HepG2 (cell line): ENCODE measurements around the gene MRPS5. TPM values are rescaled to one million over a fixed set of nuclear protein-coding genes. Genes with fewer than 3 reads are reported as not detected.

Experiments
- ATAC-seq: fragments of 200-7000 bp; cut with Tn5 transposase; 3 replicates; pipeline ENCODE4 v1.9.1; 2020; ENCODE audit warnings: mild to moderate bottlenecking, moderate library complexity
- BruUV-seq: library from RNA; stranded (reverse); fragments of 400-500 nt; replicated peaks from 2 replicates; lab custom pipeline; 2021; lab: Mats Ljungman, UMichigan
- CTCF ChIA-PET: fragments of 300-600 bp; formaldehyde crosslinking; extraction: SDS; loops from one replicate; lab custom pipeline; 2021; ENCODE audit warnings: low total read pairs, inconsistent platforms, low intra/inter-chr PET ratio; lab: Yijun Ruan, JAX
- POLR2A ChIA-PET: fragments of 350-600 bp; sonication (Branson Sonifier 250); formaldehyde crosslinking; loops from one replicate; lab custom pipeline; 2020; ENCODE audit warnings: antibody characterized with exemption, inconsistent platforms; lab: Yijun Ruan, JAX
- DNase-seq: peaks from one replicate; pipeline ENCODE4 v3.0.0-alpha.2; 2015; ENCODE audit warnings: low spot score
- FAIRE-seq: peaks from 3 replicates; lab custom pipeline; 2011; peaks lifted over from hg19 to GRCh38; lab: Jason Lieb, UNC
- H2AFZ ChIP-seq: one replicate; pipeline ENCODE4 v1.6.1; 2011; ENCODE audit warnings: low read length, inconsistent platforms
- H3K27ac ChIP-seq: fragments of 300-600 bp; 3 replicates; pipeline ENCODE4 v1.8.0; 2011; ENCODE audit warnings: mixed run types, mild to moderate bottlenecking, mixed read lengths, low read length, inconsistent platforms; ENCODE audit not compliant: insufficient read depth; ENCODE audit errors: extremely low read length
- H3K27me3 ChIP-seq, 2 experiments: fragments of 200-600 bp in 1 of 2; 2 replicates in 1 of 2; 3 replicates in 1 of 2; pipeline versions ENCODE4 v1.6.0 to v1.8.0; 2011; ENCODE audit warnings: low read length in 2 of 2, mild to moderate bottlenecking in 2 of 2, moderate library complexity in 2 of 2, inconsistent platforms in 1 of 2; ENCODE audit not compliant: insufficient read depth in 2 of 2, control insufficient read depth in 1 of 2
- H3K36me3 ChIP-seq, 2 experiments: fragments of 200-600 bp in 1 of 2; replicated peaks in 1 of 2; 2 replicates in 1 of 2; 3 replicates in 1 of 2; pipeline versions ENCODE4 v1.5.1 to v1.8.0; 2011; ENCODE audit warnings: low read length in 2 of 2, inconsistent platforms in 1 of 2; ENCODE audit not compliant: insufficient read depth in 2 of 2, control insufficient read depth in 1 of 2
- H3K4me1 ChIP-seq: 2 replicates; pipeline ENCODE4 v1.5.1; 2012; ENCODE audit warnings: low read length, inconsistent platforms; ENCODE audit not compliant: insufficient read depth
- H3K4me2 ChIP-seq: 2 replicates; pipeline ENCODE4 v1.6.0; 2011; ENCODE audit warnings: low read depth, low read length, inconsistent platforms
- H3K4me3 ChIP-seq, 3 experiments: fragments of 200-600 bp in 1 of 3; sonication (generic), shearing (Covaris generic) in 1 of 3; replicated peaks in 1 of 3; 2 replicates each; pipeline ENCODE4 v1.5.1; 2011 to 2016; ENCODE audit warnings: low read length in 3 of 3, inconsistent platforms in 2 of 3, low read depth in 2 of 3, mild to moderate bottlenecking in 2 of 3, control low read depth in 1 of 3, mixed read lengths in 1 of 3; ENCODE audit not compliant: insufficient read depth in 1 of 3
- H3K79me2 ChIP-seq: one replicate; pipeline ENCODE4 v1.6.1; 2011; ENCODE audit warnings: low read length, inconsistent platforms; ENCODE audit not compliant: insufficient read depth
- H3K9ac ChIP-seq: 2 replicates; pipeline ENCODE4 v1.6.0; 2011; ENCODE audit warnings: mild to moderate bottlenecking, low read depth, low read length, inconsistent platforms; ENCODE audit not compliant: insufficient read depth
- H3K9me3 ChIP-seq: 2 replicates; pipeline ENCODE4 v1.5.1; 2012; ENCODE audit warnings: mild to moderate bottlenecking, low read length
- H4K20me1 ChIP-seq: 2 replicates; pipeline ENCODE4 v1.6.0; 2011; ENCODE audit warnings: inconsistent platforms, mild to moderate bottlenecking, low read length, moderate library complexity; ENCODE audit not compliant: insufficient read depth
- ATRX ChIP-seq: sonication (generic); formaldehyde crosslinking; IDR thresholded peaks from 2 replicates; pipeline ENCODE4 v1.4.0; 2020; ENCODE audit warnings: missing genetic modification reagents, borderline replicate concordance
- BCL6 ChIP-seq: IDR thresholded peaks from 2 replicates; pipeline ENCODE4 v1.6.1; 2016; ENCODE audit warnings: missing genetic modification reagents, missing compliant biosample characterization
- CEBPG ChIP-seq: IDR thresholded peaks from 2 replicates; pipeline ENCODE4 v1.6.1; 2016
- FOSL2 ChIP-seq: sonication (generic); formaldehyde crosslinking; IDR thresholded peaks from 2 replicates; pipeline ENCODE4 v1.4.0; 2020; ENCODE audit warnings: missing genetic modification reagents
- GABPB1 ChIP-seq: IDR thresholded peaks from 2 replicates; pipeline ENCODE4 v1.6.1; 2016; ENCODE audit warnings: mild to moderate bottlenecking, missing genetic modification reagents, moderate library complexity, missing compliant biosample characterization
- HNF4A ChIP-seq: sonication (generic); formaldehyde crosslinking; IDR thresholded peaks from 2 replicates; pipeline ENCODE4 v1.4.0; 2020; ENCODE audit warnings: missing genetic modification reagents
- MIXL1 ChIP-seq: IDR thresholded peaks from 2 replicates; pipeline ENCODE4 v1.6.1; 2016
- NAIF1 ChIP-seq: sonication (generic); formaldehyde crosslinking; IDR thresholded peaks from 2 replicates; pipeline ENCODE4 v1.5.0; 2020; ENCODE audit warnings: mild to moderate bottlenecking, missing genetic modification reagents, borderline replicate concordance
- NFE2L2 ChIP-seq: fragments of 150-350 bp; IDR thresholded peaks from 2 replicates; pipeline ENCODE4 v1.6.1; 2014; ENCODE audit warnings: low read length
- NFYB ChIP-seq: sonication (generic); formaldehyde crosslinking; IDR thresholded peaks from 2 replicates; pipeline ENCODE4 v1.4.0; 2020; ENCODE audit warnings: missing genetic modification reagents
- POLR2G ChIP-seq: fragments of 200-400 bp; formaldehyde crosslinking; IDR thresholded peaks from 2 replicates; pipeline ENCODE4 v1.6.1; 2018; ENCODE audit warnings: mild to moderate bottlenecking, low read depth, low read length, moderate library complexity
- RXRA ChIP-seq: sonication (generic); formaldehyde crosslinking; IDR thresholded peaks from 2 replicates; pipeline ENCODE4 v1.5.1; 2020; ENCODE audit warnings: missing genetic modification reagents
- RXRB ChIP-seq: IDR thresholded peaks from 2 replicates; pipeline ENCODE4 v1.6.1; 2016; ENCODE audit warnings: borderline replicate concordance, missing genetic modification reagents, missing compliant biosample characterization
- THRA ChIP-seq: sonication (generic); formaldehyde crosslinking; IDR thresholded peaks from 2 replicates; pipeline ENCODE4 v1.4.0; 2020; ENCODE audit warnings: missing genetic modification reagents, borderline replicate concordance
- ZBTB14 ChIP-seq: sonication (generic); formaldehyde crosslinking; IDR thresholded peaks from 2 replicates; pipeline ENCODE4 v1.4.0; 2020; ENCODE audit warnings: missing genetic modification reagents
- ZHX2 ChIP-seq, 2 experiments: sonication (generic) in 1 of 2; formaldehyde crosslinking in 1 of 2; IDR thresholded peaks; 2 replicates each; pipeline versions ENCODE4 v1.6.1 to v1.9.0; 2014 to 2022; ENCODE audit warnings: antibody characterized with exemption in 1 of 2, borderline replicate concordance in 1 of 2, inconsistent platforms in 1 of 2, low read depth in 1 of 2, missing genetic modification reagents in 1 of 2
- ZNF143 ChIP-seq: sonication (generic); formaldehyde crosslinking; IDR thresholded peaks from 2 replicates; pipeline ENCODE4 v1.4.0; 2020; ENCODE audit warnings: missing genetic modification reagents
- ZNF605 ChIP-seq: sonication (generic); formaldehyde crosslinking; IDR thresholded peaks from 2 replicates; pipeline ENCODE4 v1.8.0; 2022; ENCODE audit warnings: mild to moderate bottlenecking, missing genetic modification reagents
- ZSCAN29 ChIP-seq: sonication (generic); formaldehyde crosslinking; conservative IDR thresholded peaks from 2 replicates; pipeline ENCODE4 v1.4.0; 2020; ENCODE audit warnings: mild to moderate bottlenecking, missing genetic modification reagents
- WGBS: methylation state at CpG from one replicate; pipeline ENCODE4 v1.1.6; 2017; ENCODE audit warnings: low lambda C conversion rate; 5-methylcytosine and 5-hydroxymethylcytosine counted together
- in situ Hi-C: cut with HindIII; loops from 2 replicates; pipeline ENCODE4 v1.10.0; 2017; ENCODE audit warnings: low pct_unique_long_range_greater_than_20kb; ENCODE audit not compliant: extremely low pct_ligation_motif_present
- intact Hi-C: fragments of 100-400 bp; cut with micrococcal nuclease; formaldehyde crosslinking; loops from one replicate; pipeline ENCODE4 v1.10.0; 2022; ENCODE audit not compliant: unreplicated experiment
- polyA plus RNA-seq, 8 experiments: library from polyadenylated mRNA; depleted of rRNA in 3 of 8; stranded (reverse) in 7 of 8; unstranded in 1 of 8; fragments of >200 nt; fragmentation: Illumina TruSeq in 4 of 8; extraction: Trizol in 4 of 8; gene quantifications; 2 replicates each; pipeline versions ENCODE4 v1.2.1 to v1.2.3, GENCODE V29; 2011 to 2016; ENCODE audit warnings: low read depth in 4 of 8, missing spikeins in 1 of 8, mixed read lengths in 1 of 8; ENCODE audit not compliant: insufficient read depth in 1 of 8
- total RNA-seq, 5 experiments: library from RNA; depleted of rRNA; stranded (reverse); fragments of >200 nt; fragmentation: Illumina TruSeq; extraction: Trizol; gene quantifications; 2 replicates each; pipeline ENCODE4 v1.2.3, GENCODE V29; 2016; ENCODE audit warnings: low read depth in 1 of 5

Gene MRPS5
- total and polyA plus RNA-seq, 2 of the 13 experiments (the other 11 are each of a cell fraction or from before 2014, with no cell fraction given): 98.8 to 134 TPM

- in situ Hi-C loops: no loop called here
- H3K27me3 ChIP-seq: peaks cover 0 to 22% of the 10 kb centered on the region in 2 experiments; a peak in 3 of 5 replicates
- peak overlapping the region; percentile 59 for H2AFZ ChIP-seq
- BruUV-seq: no TSS peak
- peaks cover 15% of the 10 kb centered on the region for H3K4me1 ChIP-seq
- peak overlapping the region; percentile 79 for H3K4me2 ChIP-seq
- WGBS: 1% methylated on average over 9 of the region's 9 CpGs
- intact Hi-C loops: no loop called here
- no peak overlapping the region for H3K27ac ChIP-seq
- CTCF ChIA-PET: no interaction called here
- no peak overlapping the region for H3K9ac ChIP-seq
- no peaks in the 10 kb centered on the region for H3K36me3 ChIP-seq
- peak overlapping the region in 2 of 3 experiments; percentile 3 to 35; a peak in 1 of 6 replicates for H3K4me3 ChIP-seq
- no peaks in the 10 kb centered on the region for H4K20me1 ChIP-seq
- DNase-seq (no peak), ATAC-seq (peak; percentile 78), FAIRE-seq (no peak)
- no peaks in the 10 kb centered on the region for H3K79me2 ChIP-seq
- POLR2A ChIA-PET: no interaction called here
- H3K9me3 ChIP-seq: no peaks in the 10 kb centered on the region
- TF ChIP-seq NFE2L2 (peak; percentile 15; the same call in 1 of the 2 replicates), ZHX2 (IDR thresholded peaks at IDR 0.05; ENCODE audit: low read depth) (no peak), ZHX2 (CRISPR knock-in tag; IDR thresholded peaks at IDR 0.05; ENCODE audit: borderline replicate concordance) (no peak), THRA (CRISPR knock-in tag) (peak; percentile 87; the same call in 1 of the 2 replicates), GABPB1 (CRISPR knock-in tag) (no peak), ZBTB14 (no peak), MIXL1 (no peak), ATRX (CRISPR knock-in tag) (no peak), ZSCAN29 (CRISPR knock-in tag) (no peak), BCL6 (CRISPR knock-in tag) (no peak), RXRA (CRISPR knock-in tag) (peak; percentile 26; the same call in 1 of the 2 replicates), HNF4A (CRISPR knock-in tag) (0 out of 2 replicates have a peak, but pooled peaks have one; percentile 6), FOSL2 (CRISPR knock-in tag) (no peak), POLR2G (no peak), NFYB (CRISPR knock-in tag) (no peak), ZNF143 (CRISPR knock-in tag) (no peak), NAIF1 (no peak), ZNF605 (no peak), RXRB (CRISPR knock-in tag) (peak; percentile 68; the same call in 1 of the 2 replicates), CEBPG (CRISPR knock-in tag) (no peak)
These were observed 52.1 kb downstream of the MRPS5 start for GRCh38 chr2:95069465-95069864.
